ENCODE measurements around the gene MAP3K10.

MAP3K10 gene

GRCh38 chr19:40174092-40174491, 17.1 kb upstream of the MAP3K10 start:
- DNase-seq = peak in 3 of 4 experiments; percentile 15 to 36 (median 36)

- DNase-seq = no peak
These were observed 15.4 kb upstream of the MAP3K10 start for GRCh38 chr19:40175820-40176219.

GRCh38 chr19:40177286-40178070, 13.7 kb upstream of the MAP3K10 start:
- peak in 3 of 4 experiments; percentile 34 to 40 (median 35) for DNase-seq

- no peak for DNase-seq
These were observed 12.5 kb upstream of the MAP3K10 start for GRCh38 chr19:40178756-40179155.

DNA sequence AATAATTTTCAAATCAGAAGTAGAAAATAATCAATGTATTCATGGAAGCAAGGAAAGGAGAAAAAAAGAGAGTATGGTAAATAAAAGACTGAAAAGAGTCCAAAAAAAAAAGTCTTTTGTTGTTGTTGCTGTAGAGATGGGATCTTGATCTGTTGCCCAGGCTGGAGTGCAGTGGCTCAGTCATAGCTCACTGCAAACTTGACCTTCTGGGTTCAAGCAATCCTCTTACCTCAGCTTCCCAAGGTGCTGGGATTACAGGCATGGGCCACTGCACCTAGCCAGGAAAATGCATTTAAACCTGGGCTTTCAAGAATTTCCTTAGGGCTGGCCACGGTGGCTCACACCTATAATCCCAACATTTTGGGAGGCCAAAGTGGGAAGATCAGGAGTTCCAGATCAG, 7.0 kb upstream of the MAP3K10 start:
- DNase-seq = no peak

- peak in 3 of 4 experiments; percentile 33 to 54 (median 36) for DNase-seq
These were observed 815 bp downstream of the MAP3K10 start for GRCh38 chr19:40191836-40192646.

DNA sequence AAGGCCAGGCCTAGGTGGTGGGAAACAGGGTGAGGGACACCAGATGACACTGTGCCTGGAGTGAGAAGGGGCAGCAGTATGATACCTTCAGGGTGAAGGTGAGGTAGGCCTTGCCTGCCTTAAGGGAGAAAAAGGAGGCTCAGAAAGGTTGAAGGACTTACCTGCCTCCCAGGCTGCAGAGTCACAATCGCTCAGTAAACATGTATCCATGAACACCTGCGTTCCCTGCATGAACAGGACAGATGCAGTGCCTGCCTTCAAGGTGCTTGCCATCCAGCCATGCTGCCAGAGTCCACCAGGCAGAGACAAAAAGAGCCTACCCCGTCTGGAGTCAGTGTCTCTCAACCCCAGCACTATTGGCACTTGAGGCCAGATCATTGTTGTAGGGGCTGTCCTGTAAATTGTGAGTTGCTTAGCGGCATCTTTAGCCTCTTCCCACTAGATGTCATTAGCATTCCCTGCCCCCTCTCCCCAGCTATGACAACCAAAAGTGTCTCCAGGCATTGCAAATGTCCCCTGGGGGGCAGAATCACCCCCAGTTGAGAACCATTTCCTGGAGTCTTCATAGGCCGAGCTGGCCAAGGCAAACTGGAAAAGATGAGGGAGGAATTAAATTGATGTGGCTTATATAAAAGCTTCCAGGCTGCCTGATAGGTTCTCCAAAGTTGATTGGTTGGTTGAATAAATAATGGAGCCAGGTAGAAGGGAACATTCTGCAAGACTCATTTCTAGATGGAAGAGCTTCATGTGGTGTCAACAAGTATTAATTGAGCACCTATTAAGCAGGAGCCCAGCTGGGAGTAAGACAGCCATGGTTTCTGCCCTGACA, 1.7 kb downstream of the MAP3K10 start:
- DNase-seq = no peak

GRCh38 chr19:40193587-40193849, 2.3 kb downstream of the MAP3K10 start:
- no peak for DNase-seq

GRCh38 chr19:40198272-40198990, 7.2 kb downstream of the MAP3K10 start:
- DNase-seq = no peak

GRCh38 chr19:40200341-40201099, 9.3 kb downstream of the MAP3K10 start:
- DNase-seq = no peak

GRCh38 chr19:40204381-40204780, 13.2 kb downstream of the MAP3K10 start:
- DNase-seq = no peak

DNA sequence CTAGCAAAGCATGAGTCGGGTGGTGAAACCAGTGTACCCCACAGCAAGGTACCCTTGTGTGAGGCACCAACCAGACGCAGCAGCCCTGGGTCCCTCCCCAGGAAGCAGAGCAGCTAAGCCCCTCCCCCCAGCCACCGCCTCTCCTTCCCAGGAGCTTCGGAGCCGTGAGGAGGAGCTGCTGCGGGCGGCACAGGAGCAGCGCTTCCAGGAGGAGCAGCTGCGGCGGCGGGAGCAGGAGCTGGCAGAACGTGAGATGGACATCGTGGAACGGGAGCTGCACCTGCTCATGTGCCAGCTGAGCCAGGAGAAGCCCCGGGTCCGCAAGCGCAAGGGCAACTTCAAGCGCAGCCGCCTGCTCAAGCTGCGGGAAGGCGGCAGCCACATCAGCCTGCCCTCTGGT, 14.5 kb downstream of the MAP3K10 start:
- no peak for DNase-seq

DNA sequence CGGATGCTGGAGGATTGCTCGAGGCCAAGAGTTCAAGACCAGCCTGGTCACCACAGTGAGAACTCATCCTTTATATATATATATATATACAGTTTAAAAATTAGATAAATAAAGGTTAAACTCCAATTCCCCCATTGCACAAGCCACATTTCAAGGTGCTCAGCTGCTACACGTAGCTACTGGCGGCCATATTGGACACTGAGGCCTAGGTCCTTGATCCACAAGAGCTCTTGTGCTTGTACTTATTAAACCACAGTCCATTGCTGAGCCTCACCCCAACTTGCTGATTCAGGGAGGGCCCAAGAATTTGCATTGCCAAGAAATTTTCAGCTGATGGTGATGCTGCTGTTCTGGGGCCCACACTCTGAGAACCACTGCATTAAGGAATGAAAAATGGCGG, 17.4 kb downstream of the MAP3K10 start:
- DNase-seq = no peak

DNA sequence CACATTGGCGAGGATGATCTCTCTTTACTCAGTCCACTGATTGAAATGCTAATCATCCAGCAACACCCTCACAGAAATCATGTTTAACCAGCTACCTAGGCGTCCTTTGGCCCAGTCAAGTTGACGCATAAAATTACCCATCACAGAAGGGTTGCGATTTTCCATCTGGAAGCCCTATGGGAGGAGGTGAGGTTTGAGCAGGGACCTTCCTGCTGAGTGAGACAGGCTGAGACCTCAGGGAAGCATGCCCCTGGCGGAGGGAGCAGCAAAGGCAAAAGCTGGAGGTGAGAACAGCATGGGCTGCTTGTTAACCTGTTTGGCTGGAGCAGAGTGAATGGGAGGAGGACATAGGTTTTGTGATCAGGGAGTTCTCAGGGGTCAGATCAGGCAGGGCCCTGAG, 19.7 kb downstream of the MAP3K10 start:
- DNase-seq = no peak

GRCh38 chr19:40213251-40213829, 22.1 kb downstream of the MAP3K10 start:
- no peak for DNase-seq

- no peak for DNase-seq
These were observed 22.8 kb downstream of the MAP3K10 start for GRCh38 chr19:40213882-40214570.

- no peak for DNase-seq
These were observed 23.7 kb downstream of the MAP3K10 start for GRCh38 chr19:40214936-40215335.

DNA sequence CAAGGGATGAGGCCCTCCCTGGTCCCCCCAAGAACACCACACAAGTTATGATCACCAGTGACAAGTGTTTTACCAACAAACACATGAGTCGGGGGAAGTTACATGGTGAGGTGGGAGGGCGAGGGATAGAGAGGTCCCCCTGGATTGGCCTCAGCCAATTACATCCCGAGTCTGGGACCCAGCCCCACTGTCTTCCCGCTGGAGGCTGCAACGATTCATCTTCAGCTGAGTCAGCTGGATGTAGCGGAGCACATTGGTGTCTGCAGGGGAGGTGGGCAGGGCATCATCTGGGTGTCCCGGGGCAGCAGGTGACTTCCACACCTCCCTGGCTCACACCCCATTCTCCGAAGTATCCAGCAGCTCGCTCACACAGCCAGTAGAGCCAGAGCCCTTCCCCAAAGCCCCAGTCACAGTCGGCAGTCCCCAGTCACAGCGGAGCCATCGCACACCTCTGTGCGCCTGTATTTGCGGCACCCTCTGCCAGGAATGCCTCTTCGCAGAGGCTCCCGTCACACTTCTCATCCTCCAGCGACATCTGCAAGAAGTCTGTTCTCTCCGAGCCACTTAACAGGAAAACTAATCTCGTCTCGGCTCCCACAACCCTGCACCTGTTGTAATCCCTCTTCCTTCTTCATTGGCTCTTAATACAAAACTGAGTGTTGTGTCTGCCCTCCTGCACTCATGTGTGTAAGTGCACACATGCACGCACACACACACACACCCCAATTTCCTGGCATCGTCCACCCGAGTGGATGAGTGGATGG, 25.0 kb downstream of the MAP3K10 start:
- no peak for DNase-seq

GRCh38 chr19:40216777-40217026, 25.5 kb downstream of the MAP3K10 start:
- no peak for DNase-seq
